H1 (cell line): ENCODE results near the gene MYL6B. TPM values are rescaled to one million over a fixed set of nuclear protein-coding genes. Genes with fewer than 3 reads are reported as not detected.

Experiments used
- CTCF ChIA-PET: fragments of 300-600 bp; sonication (Branson Sonifier 250); formaldehyde crosslinking; loops from one replicate; lab custom pipeline; 2021; ENCODE audit not compliant: partially characterized antibody; lab: Charles Lee
- POLR2A ChIA-PET: fragments of 300-600 bp; sonication (Branson Sonifier 250); formaldehyde crosslinking; loops from one replicate; lab custom pipeline; 2021; ENCODE audit warnings: inconsistent platforms; ENCODE audit not compliant: partially characterized antibody; lab: Charles Lee
- DNase-seq, 2 experiments: peaks; one replicate each; pipeline versions ENCODE4 v3.0.0 to v3.0.0-alpha.2; 2010 to 2022; ENCODE audit warnings: low spot score in 2 of 2, low read depth in 1 of 2, mixed read lengths in 1 of 2
- FAIRE-seq: peaks from 2 replicates; lab custom pipeline; 2011; peaks lifted over from hg19 to GRCh38; lab: Jason Lieb, UNC
- H2AFZ ChIP-seq: 2 replicates; pipeline ENCODE4 v1.8.1; 2012; ENCODE audit warnings: low read length, inconsistent platforms
- H2AK5ac ChIP-seq: 2 replicates; pipeline ENCODE4 v1.6.1; 2013; ENCODE audit warnings: low read depth, low read length
- H2BK120ac ChIP-seq: replicated peaks from 2 replicates; pipeline ENCODE3; 2013; ENCODE audit warnings: low read depth, low read length, inconsistent platforms
- H2BK12ac ChIP-seq: 2 replicates; pipeline ENCODE4 v1.6.1; 2013; ENCODE audit warnings: low read depth, low read length
- H2BK15ac ChIP-seq: 2 replicates; pipeline ENCODE4 v1.6.1; 2013; ENCODE audit warnings: low read length
- H2BK20ac ChIP-seq: 2 replicates; pipeline ENCODE4 v1.6.1; 2013; ENCODE audit warnings: low read length
- H2BK5ac ChIP-seq: 2 replicates; pipeline ENCODE4 v1.6.1; 2013; ENCODE audit warnings: low read depth, low read length
- H3K14ac ChIP-seq: 2 replicates; pipeline ENCODE4 v1.6.1; 2013; ENCODE audit warnings: inconsistent platforms; ENCODE audit not compliant: insufficient read length
- H3K18ac ChIP-seq: 2 replicates; pipeline ENCODE4 v1.6.1; 2013; ENCODE audit warnings: low read length; ENCODE audit errors: extremely low read depth
- H3K23ac ChIP-seq: 2 replicates; pipeline ENCODE4 v1.6.1; 2013; ENCODE audit warnings: inconsistent platforms; ENCODE audit not compliant: insufficient read length
- H3K23me2 ChIP-seq: 2 replicates; pipeline ENCODE4 v1.6.1; 2013; ENCODE audit warnings: low read depth, low read length
- H3K27ac ChIP-seq: 2 replicates; pipeline ENCODE4 v1.6.1; 2011; ENCODE audit warnings: low read depth, low read length, inconsistent platforms
- H3K27me3 ChIP-seq, 4 experiments: replicated peaks in 1 of 4; 1 replicate in 1 of 4; 2 replicates in 3 of 4; pipeline versions ENCODE4 v1.6.1 to v1.8.1; 2011 to 2013; ENCODE audit warnings: low read length in 3 of 4, mild to moderate bottlenecking in 3 of 4, inconsistent platforms in 2 of 4, mixed read lengths in 2 of 4, moderate library complexity in 1 of 4; ENCODE audit not compliant: control insufficient read depth in 3 of 4, insufficient read depth in 3 of 4; ENCODE audit errors: extremely low read depth in 1 of 4
- H3K36me3 ChIP-seq, 4 experiments: 2 replicates each; pipeline versions ENCODE4 v1.6.1 to v1.8.1; 2011 to 2013; ENCODE audit warnings: mild to moderate bottlenecking in 4 of 4, low read length in 3 of 4, moderate library complexity in 2 of 4, control low read depth in 1 of 4, inconsistent platforms in 1 of 4; ENCODE audit not compliant: insufficient read depth in 4 of 4, control insufficient read depth in 2 of 4
- H3K4ac ChIP-seq: replicated peaks from 2 replicates; pipeline ENCODE3; 2013; ENCODE audit warnings: low read length, low read depth, mixed read lengths, inconsistent platforms; ENCODE audit not compliant: insufficient read length
- H3K4me1 ChIP-seq, 4 experiments: replicated peaks in 1 of 4; 1 replicate in 1 of 4; 2 replicates in 3 of 4; pipeline versions ENCODE4 v1.6.1 to v1.8.1; 2011 to 2013; ENCODE audit warnings: low read length in 3 of 4, inconsistent platforms in 2 of 4, mixed read lengths in 1 of 4; ENCODE audit not compliant: insufficient read depth in 4 of 4, control insufficient read depth in 3 of 4
- H3K4me2 ChIP-seq, 2 experiments: 2 replicates each; pipeline versions ENCODE4 v1.6.1 to v1.8.1; 2011 to 2013; ENCODE audit warnings: low read depth in 2 of 2, low read length in 2 of 2, control low read depth in 1 of 2, inconsistent platforms in 1 of 2, mild to moderate bottlenecking in 1 of 2; ENCODE audit not compliant: insufficient read depth in 1 of 2
- H3K4me3 ChIP-seq, 4 experiments: fragments of 200-600, 300-600 bp in 1 of 4; sonication (generic), shearing (Covaris generic), sonication (Bioruptor Twin) in 1 of 4; 2 replicates each; pipeline versions ENCODE4 v1.5.1 to v1.8.1; 2011 to 2016; ENCODE audit warnings: low read length in 4 of 4, low read depth in 3 of 4, control low read depth in 2 of 4, inconsistent platforms in 2 of 4, mild to moderate bottlenecking in 2 of 4, mixed read lengths in 1 of 4, moderate library complexity in 1 of 4; ENCODE audit not compliant: insufficient read depth in 2 of 4; ENCODE audit errors: extremely low read depth in 1 of 4
- H3K56ac ChIP-seq: replicated peaks from 2 replicates; pipeline ENCODE3; 2013; ENCODE audit warnings: low read depth, mild to moderate bottlenecking, mixed read lengths, low read length, inconsistent platforms; ENCODE audit not compliant: insufficient read length
- H3K79me1 ChIP-seq: 2 replicates; pipeline ENCODE4 v1.6.1; 2013; ENCODE audit warnings: low read depth, low read length, control low read depth
- H3K79me2 ChIP-seq, 2 experiments: 2 replicates each; pipeline versions ENCODE4 v1.6.1 to v1.8.1; 2012 to 2013; ENCODE audit warnings: low read length in 2 of 2, mild to moderate bottlenecking in 2 of 2, inconsistent platforms in 1 of 2; ENCODE audit not compliant: insufficient read depth in 2 of 2, control insufficient read depth in 1 of 2
- H3K9ac ChIP-seq, 4 experiments: replicated peaks in 1 of 4; 1 replicate in 1 of 4; 2 replicates in 3 of 4; pipeline versions ENCODE4 v1.6.1 to v1.8.1; 2011 to 2013; ENCODE audit warnings: low read depth in 3 of 4, low read length in 3 of 4, control low read depth in 2 of 4, mild to moderate bottlenecking in 2 of 4, moderate library complexity in 2 of 4, inconsistent platforms in 1 of 4; ENCODE audit errors: extremely low read depth in 1 of 4
- H3K9me3 ChIP-seq, 2 experiments: 2 replicates each; pipeline versions ENCODE4 v1.6.1 to v1.8.1; 2012 to 2013; ENCODE audit warnings: mild to moderate bottlenecking in 2 of 2, moderate library complexity in 2 of 2, control low read depth in 1 of 2, inconsistent platforms in 1 of 2, low read depth in 1 of 2, low read length in 1 of 2, mixed read lengths in 1 of 2; ENCODE audit not compliant: insufficient read depth in 2 of 2
- H4K20me1 ChIP-seq, 2 experiments: replicated peaks in 1 of 2; 2 replicates each; pipeline versions ENCODE3 to v1.8.1; 2011 to 2013; ENCODE audit warnings: inconsistent platforms in 2 of 2, low read length in 2 of 2, mild to moderate bottlenecking in 1 of 2; ENCODE audit not compliant: insufficient read depth in 2 of 2, control insufficient read depth in 1 of 2
- H4K5ac ChIP-seq: 2 replicates; pipeline ENCODE4 v1.6.1; 2013; ENCODE audit warnings: low read length, low read depth, mixed read lengths, inconsistent platforms; ENCODE audit not compliant: insufficient read length
- H4K8ac ChIP-seq: 2 replicates; pipeline ENCODE4 v1.8.0; 2013; ENCODE audit warnings: mild to moderate bottlenecking, moderate library complexity, low read length, inconsistent platforms; ENCODE audit not compliant: insufficient read depth; ENCODE audit errors: extremely low read depth
- H4K91ac ChIP-seq: replicated peaks from 2 replicates; pipeline ENCODE3; 2013; ENCODE audit warnings: low read length, mixed read lengths, inconsistent platforms; ENCODE audit not compliant: insufficient read length
- POLR2AphosphoS5 ChIP-seq: IDR thresholded peaks from 2 replicates; pipeline ENCODE4 v1.6.1; 2011; ENCODE audit warnings: low read depth, low read length
- TCF12 ChIP-seq: IDR thresholded peaks from 2 replicates; pipeline ENCODE4 v1.6.1; 2011; ENCODE audit warnings: low read depth, mild to moderate bottlenecking, low read length
- WGBS, 2 experiments: shearing (Covaris generic) in 1 of 2; methylation state at CpG; one replicate each; pipeline versions ENCODE4 v1.1.6 to v1.1.7; 2013 to 2015; ENCODE audit warnings: low lambda C conversion rate in 2 of 2, mixed read lengths in 2 of 2, inconsistent platforms in 1 of 2, low coverage in 1 of 2, missing lambda C conversion rate in 1 of 2; ENCODE audit not compliant: insufficient replicate concordance in 2 of 2, insufficient coverage in 1 of 2, insufficient read length in 1 of 2; ENCODE audit errors: extremely low coverage in 1 of 2, missing lambda C conversion rate in 1 of 2; 5-methylcytosine and 5-hydroxymethylcytosine counted together
- polyA plus RNA-seq, 7 experiments: library from polyadenylated mRNA; depleted of rRNA in 3 of 7; stranded (reverse) in 5 of 7; unstranded in 2 of 7; fragments of >200 nt in 5 of 7; fragments of 200-250 nt in 2 of 7; gene quantifications; 1 replicate in 5 of 7; 2 replicates in 1 of 7; 4 replicates in 1 of 7; pipeline versions ENCODE4 v1.2.1 to v1.2.3, GENCODE V29; 2011 to 2013; ENCODE audit warnings: missing spikeins in 2 of 7, mixed read lengths in 2 of 7
- total RNA-seq: library from RNA; stranded (reverse); fragmentation: NEBNext Ultra II Directional; extraction: Animal tissue kit (Norgen Biotek cat#: 25700); gene quantifications from 2 replicates; pipeline ENCODE4 v1.2.1, GENCODE V29; 2021

Gene MYL6B
- total and polyA plus RNA-seq, 2 of the 8 experiments (the other 6 are each of a cell fraction or from before 2014, with no cell fraction given): 163 to 202 TPM

- no peaks in the 10 kb centered on the region for H3K79me1 ChIP-seq
- no peak overlapping the region for H3K18ac ChIP-seq
- no peak overlapping the region for H2BK15ac ChIP-seq
- H2BK5ac ChIP-seq: no peak overlapping the region
- no peak overlapping the region for H2AFZ ChIP-seq
- no peaks in the 10 kb centered on the region for H3K9me3 ChIP-seq
- TF ChIP-seq POLR2AphosphoS5: peak; percentile 74
- no peak for TF ChIP-seq TCF12
- H3K14ac ChIP-seq: no peak overlapping the region
- H2BK20ac ChIP-seq: no peak overlapping the region
- H3K79me2 ChIP-seq: peaks cover 0 to 3% of the 10 kb centered on the region in 2 experiments; a peak in 1 of 4 replicates
- H3K4ac ChIP-seq: no peak overlapping the region
- H3K4me3 ChIP-seq: no peak overlapping the region
- no peak overlapping the region for H3K27ac ChIP-seq
- peaks cover 0 to 16% (median 7%) of the 10 kb centered on the region in 4 experiments; a peak in 6 of 7 replicates for H3K4me1 ChIP-seq
- no peak overlapping the region for H3K9ac ChIP-seq
- H3K27me3 ChIP-seq: no peaks in the 10 kb centered on the region
- no peak overlapping the region for H4K91ac ChIP-seq
- H3K4me2 ChIP-seq: no peak overlapping the region
- POLR2A ChIA-PET: interaction anchor here (0.7 to 15.6 kb wide), 6 partner anchors 9 to 56 kb away, joined by 3 to 656 read pairs (median 5); partner anchors contain the start of genes RNF41 and SMARCC2
- no peak overlapping the region for H3K56ac ChIP-seq
- H2AK5ac ChIP-seq: no peak overlapping the region
- no peak overlapping the region for H4K8ac ChIP-seq
- peaks cover 38 to 86% (median 70%) of the 10 kb centered on the region in 4 experiments for H3K36me3 ChIP-seq
- no peak overlapping the region for H2BK120ac ChIP-seq
- H4K20me1 ChIP-seq: peaks cover 4 to 11% of the 10 kb centered on the region in 2 experiments
- WGBS, 2 experiments: 93% methylated on average over 4 of the region's 4 CpGs; no CpG with 5 or more reads in 1 of the 2 experiments
- no peak for DNase-seq
- FAIRE-seq: no peak
- H4K5ac ChIP-seq: no peak overlapping the region
- H3K23me2 ChIP-seq: peaks cover 1% of the 10 kb centered on the region; the same call in 1 of the 2 replicates
- H3K23ac ChIP-seq: no peak overlapping the region
- CTCF ChIA-PET: interaction anchor here (0.9 to 6.8 kb wide), 4 partner anchors 20 to 46 kb away, joined by 3 to 47 read pairs (median 5); partner anchors contain the start of genes ESYT1 and ZC3H10
- H2BK12ac ChIP-seq: no peak overlapping the region
Observed at GRCh38 chr12:56165369-56165768, 13.0 kb downstream of the MYL6B start.
